Neuronal stem cell (in vitro differentiated cells): ENCODE results near the gene STIL.
"Not testable (repeated sequence)": the region's sequence is repeated elsewhere in the genome, so short reads cannot be mapped to it uniquely, and the experiment has no call there.

Source experiments
- DNase-seq: peaks from one replicate; pipeline ENCODE4 v3.0.0-alpha.2; 2013; ENCODE audit warnings: low spot score
- H2AFZ ChIP-seq: one replicate; pipeline ENCODE4 v1.6.1; 2013; ENCODE audit warnings: mild to moderate bottlenecking, low read length, inconsistent platforms
- H2AK5ac ChIP-seq: 2 replicates; pipeline ENCODE4 v1.6.1; 2013; ENCODE audit warnings: low read depth, mild to moderate bottlenecking, inconsistent platforms, low read length, moderate library complexity, mixed read lengths
- H2BK120ac ChIP-seq: 2 replicates; pipeline ENCODE4 v1.6.1; 2013; ENCODE audit warnings: low read depth, mild to moderate bottlenecking, inconsistent platforms, low read length, moderate library complexity, mixed read lengths
- H2BK12ac ChIP-seq: one replicate; pipeline ENCODE4 v1.6.1; 2013; ENCODE audit warnings: low read length, inconsistent platforms
- H2BK15ac ChIP-seq: 2 replicates; pipeline ENCODE4 v1.6.1; 2013; ENCODE audit warnings: mild to moderate bottlenecking, low read length, inconsistent platforms, mixed read lengths
- H2BK5ac ChIP-seq: one replicate; pipeline ENCODE4 v1.6.1; 2013; ENCODE audit warnings: inconsistent platforms, mild to moderate bottlenecking, low read length, moderate library complexity
- H3K14ac ChIP-seq: one replicate; pipeline ENCODE4 v1.6.1; 2013; ENCODE audit warnings: low read length, inconsistent platforms
- H3K18ac ChIP-seq: 2 replicates; pipeline ENCODE4 v1.6.1; 2013; ENCODE audit warnings: low read length, inconsistent platforms
- H3K23ac ChIP-seq: 2 replicates; pipeline ENCODE4 v1.6.1; 2013; ENCODE audit warnings: low read depth, mild to moderate bottlenecking, mixed read lengths, low read length, inconsistent platforms; ENCODE audit not compliant: poor library complexity
- H3K27ac ChIP-seq: replicated peaks from 3 replicates; pipeline ENCODE4 v1.5.1; 2013; ENCODE audit warnings: low read length, inconsistent platforms
- H3K27me3 ChIP-seq, 3 experiments: 2 replicates each; pipeline ENCODE4 v1.6.1; 2013; ENCODE audit warnings: low read length in 3 of 3, mild to moderate bottlenecking in 2 of 3, inconsistent platforms in 1 of 3, low read depth in 1 of 3, mixed read lengths in 1 of 3, moderate library complexity in 1 of 3; ENCODE audit not compliant: control insufficient read depth in 3 of 3, insufficient read depth in 3 of 3
- H3K36me3 ChIP-seq, 2 donors: replicated peaks in 1 of 2; 2 replicates each; pipeline ENCODE4 v1.6.1; 2013; ENCODE audit warnings: low read length in 2 of 2; ENCODE audit not compliant: control insufficient read depth in 2 of 2, insufficient read depth in 2 of 2
- H3K4ac ChIP-seq: 2 replicates; pipeline ENCODE4 v1.6.1; 2013; ENCODE audit warnings: inconsistent platforms, mild to moderate bottlenecking, low read length, moderate library complexity
- H3K4me1 ChIP-seq, 2 donors: 1 replicate in 1 of 2; 2 replicates in 1 of 2; pipeline ENCODE4 v1.6.1; 2013; ENCODE audit warnings: low read length in 2 of 2, low read depth in 1 of 2; ENCODE audit not compliant: control insufficient read depth in 2 of 2, insufficient read depth in 1 of 2
- H3K4me2 ChIP-seq: one replicate; pipeline ENCODE4 v1.6.1; 2013; ENCODE audit warnings: mild to moderate bottlenecking, low read length, inconsistent platforms; ENCODE audit not compliant: insufficient read depth, poor library complexity, severe bottlenecking
- H3K4me3 ChIP-seq, 2 donors: 2 replicates each; pipeline ENCODE4 v1.5.1; 2013; ENCODE audit warnings: low read length in 2 of 2, mild to moderate bottlenecking in 2 of 2, inconsistent platforms in 1 of 2, moderate library complexity in 1 of 2
- H3K79me1 ChIP-seq: one replicate; pipeline ENCODE4 v1.6.1; 2013; ENCODE audit warnings: low read depth, mild to moderate bottlenecking, inconsistent platforms, low read length, moderate library complexity
- H3K9ac ChIP-seq: one replicate; pipeline ENCODE4 v1.6.1; 2013; ENCODE audit warnings: mild to moderate bottlenecking, low read depth, low read length, inconsistent platforms; ENCODE audit not compliant: poor library complexity
- H3K9me3 ChIP-seq, 2 donors: replicated peaks in 1 of 2; 2 replicates each; pipeline versions ENCODE3 to v1.6.1; 2013; ENCODE audit warnings: low read length in 2 of 2, mild to moderate bottlenecking in 2 of 2, inconsistent platforms in 1 of 2, low read depth in 1 of 2, mixed read lengths in 1 of 2, moderate library complexity in 1 of 2; ENCODE audit not compliant: control insufficient read depth in 2 of 2, insufficient read depth in 1 of 2
- H4K8ac ChIP-seq: one replicate; pipeline ENCODE4 v1.6.1; 2013; ENCODE audit warnings: low read depth, mild to moderate bottlenecking, inconsistent platforms, low read length, moderate library complexity
- H4K91ac ChIP-seq: one replicate; pipeline ENCODE4 v1.6.1; 2013; ENCODE audit warnings: low read length, low read depth, mild to moderate bottlenecking, inconsistent platforms; ENCODE audit not compliant: poor library complexity
- WGBS, 2 donors: extraction: QIAGEN DNeasy Blood & Tissue Kit; methylation state at CpG; one replicate each; pipeline ENCODE4 v1.1.7; 2013; ENCODE audit warnings: missing lambda C conversion rate in 2 of 2, mixed read lengths in 1 of 2; ENCODE audit not compliant: insufficient read length in 2 of 2, insufficient replicate concordance in 1 of 2; ENCODE audit errors: extremely low coverage in 2 of 2; 5-methylcytosine and 5-hydroxymethylcytosine counted together

Gene STIL

GRCh38 chr1:47203504-47203903, 110.4 kb downstream of the STIL start:
- not testable (repeated sequence) for H2AK5ac ChIP-seq, H2AFZ ChIP-seq, H3K27ac ChIP-seq, H2BK15ac ChIP-seq, H3K4me1 ChIP-seq, H3K36me3 ChIP-seq, H3K4me2 ChIP-seq, H3K79me1 ChIP-seq, H3K4me3 ChIP-seq, H4K91ac ChIP-seq, H3K9me3 ChIP-seq, H3K4ac ChIP-seq, H3K18ac ChIP-seq, H2BK5ac ChIP-seq, H2BK12ac ChIP-seq, H4K8ac ChIP-seq, H2BK120ac ChIP-seq, H3K9ac ChIP-seq, H3K14ac ChIP-seq, H3K23ac ChIP-seq, DNase-seq
- no CpG with 5 or more reads among the region's 2 CpGs for whole genome bisulfite sequencing, 2 donors
- H3K27me3 ChIP-seq = peaks cover 0 to 35% (median 12%) of the 10 kb centered on the region in 3 experiments

GRCh38 chr1:47201179-47201578, 112.8 kb downstream of the STIL start:
- Histone ChIP-seq H4K91ac (no peak overlapping the region), H3K27me3 (peaks cover 0 to 25% (median 5%) of the 10 kb centered on the region in 3 experiments), H2BK15ac (no peak overlapping the region), H3K4me2 (no peak overlapping the region), H2BK120ac (no peak overlapping the region), H3K14ac (no peak overlapping the region), H2BK5ac (no peak overlapping the region), H3K4me3 (no peak overlapping the region), H4K8ac (no peak overlapping the region), H3K27ac (no peak overlapping the region), H3K36me3 (no peaks in the 10 kb centered on the region), H3K4ac (no peak overlapping the region), H2AFZ (no peak overlapping the region), H3K9ac (no peak overlapping the region), H3K23ac (no peak overlapping the region), H3K4me1 (no peaks in the 10 kb centered on the region), H3K79me1 (no peaks in the 10 kb centered on the region), H3K18ac (no peak overlapping the region), H2AK5ac (no peak overlapping the region), H2BK12ac (no peak overlapping the region), H3K9me3 (peaks cover 0 to 2% of the 10 kb centered on the region in 2 donors)
- DNase-seq = no peak
- no CpG with 5 or more reads among the region's 4 CpGs for WGBS, 2 donors
